WTC11 (cell line): ENCODE measurements around the gene ADCY2. TPM values are rescaled to one million over a fixed set of nuclear protein-coding genes. Genes with fewer than 3 reads are reported as not detected.

ENCODE experiments used
- CREM ChIP-seq: sonication (generic); formaldehyde crosslinking; IDR thresholded peaks from 2 replicates; pipeline ENCODE4 v1.8.1; 2022; ENCODE audit warnings: mild to moderate bottlenecking, missing genetic modification reagents, moderate library complexity
- EMX1 ChIP-seq: fragments of 250-450 bp; sonication (Bioruptor Pico); IDR thresholded peaks from 2 replicates; pipeline ENCODE4 v1.8.0; 2021; ENCODE audit warnings: mild to moderate bottlenecking
- ETV6 ChIP-seq: sonication (generic); formaldehyde crosslinking; IDR thresholded peaks from 2 replicates; pipeline ENCODE4 v1.8.1; 2022; ENCODE audit warnings: mild to moderate bottlenecking, missing genetic modification reagents
- JUN ChIP-seq: sonication (generic); formaldehyde crosslinking; IDR thresholded peaks from 2 replicates; pipeline ENCODE4 v1.8.0; 2023; ENCODE audit warnings: mild to moderate bottlenecking, missing genetic modification reagents
- ZBTB21 ChIP-seq: sonication (generic); formaldehyde crosslinking; IDR thresholded peaks from 2 replicates; pipeline ENCODE4 v1.8.1; 2023; ENCODE audit warnings: mild to moderate bottlenecking, missing genetic modification reagents, borderline replicate concordance
- total RNA-seq: library from RNA; stranded (reverse); gene quantifications from 3 replicates; pipeline ENCODE4 v1.2.3, GENCODE V29; 2021
- TF ChIP-seq, protein P1 (sequence below): sonication (generic); formaldehyde crosslinking; IDR thresholded peaks from 2 replicates; pipeline ENCODE4 v1.8.0; 2023; ENCODE audit warnings: mild to moderate bottlenecking, missing genetic modification reagents
- TF ChIP-seq, protein P2 (sequence below): sonication (generic); formaldehyde crosslinking; IDR thresholded peaks from 2 replicates; pipeline ENCODE4 v1.8.0; 2023; ENCODE audit warnings: missing genetic modification reagents, mild to moderate bottlenecking, borderline replicate concordance
- TF ChIP-seq, protein P3 (sequence below): sonication (generic); formaldehyde crosslinking; IDR thresholded peaks from 2 replicates; pipeline ENCODE4 v1.8.0; 2022; ENCODE audit warnings: mild to moderate bottlenecking, missing genetic modification reagents
- TF ChIP-seq, protein P4 (sequence below): sonication (generic); formaldehyde crosslinking; conservative IDR thresholded peaks from 2 replicates; pipeline ENCODE4 v1.8.1; 2023; ENCODE audit warnings: mild to moderate bottlenecking, low read depth, missing genetic modification reagents, moderate library complexity
- TF ChIP-seq, protein P5 (sequence below): fragments of 250-450 bp; sonication (Bioruptor Pico); IDR thresholded peaks from 2 replicates; pipeline ENCODE4 v1.9.0; 2021; ENCODE audit warnings: mild to moderate bottlenecking
- TF ChIP-seq, protein P6 (sequence below): sonication (generic); formaldehyde crosslinking; IDR thresholded peaks from 2 replicates; pipeline ENCODE4 v1.8.1; 2023; ENCODE audit warnings: mild to moderate bottlenecking, missing genetic modification reagents, borderline replicate concordance
- TF ChIP-seq, protein P7 (sequence below): sonication (generic); formaldehyde crosslinking; IDR thresholded peaks from 2 replicates; pipeline ENCODE4 v1.8.1; 2022; ENCODE audit warnings: low read depth, missing genetic modification reagents, borderline replicate concordance

Gene ADCY2
- total RNA-seq, 1 experiment from 2014 or later = 142 TPM

DNA sequence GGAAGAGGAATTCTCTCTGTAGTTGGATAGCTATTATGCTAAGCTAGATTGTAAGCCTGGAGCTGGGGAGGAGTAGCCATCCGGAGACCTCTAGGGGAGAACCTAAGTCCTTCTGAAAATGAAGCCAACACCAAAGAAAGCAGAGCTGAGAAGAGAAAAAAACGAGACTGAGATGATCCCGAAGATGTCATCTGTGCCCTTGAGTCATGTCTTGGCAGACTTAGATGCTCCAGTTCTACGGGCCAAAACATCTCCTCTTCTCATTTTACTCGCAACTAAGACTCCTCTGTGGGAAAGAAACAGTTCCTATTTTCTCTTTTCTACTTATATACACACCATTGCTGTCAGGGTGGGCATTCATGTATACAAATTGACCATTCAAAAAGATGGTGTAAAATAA is 34.3 kb upstream of the ADCY2 start (continued):
- TF ChIP-seq, protein P1, sequence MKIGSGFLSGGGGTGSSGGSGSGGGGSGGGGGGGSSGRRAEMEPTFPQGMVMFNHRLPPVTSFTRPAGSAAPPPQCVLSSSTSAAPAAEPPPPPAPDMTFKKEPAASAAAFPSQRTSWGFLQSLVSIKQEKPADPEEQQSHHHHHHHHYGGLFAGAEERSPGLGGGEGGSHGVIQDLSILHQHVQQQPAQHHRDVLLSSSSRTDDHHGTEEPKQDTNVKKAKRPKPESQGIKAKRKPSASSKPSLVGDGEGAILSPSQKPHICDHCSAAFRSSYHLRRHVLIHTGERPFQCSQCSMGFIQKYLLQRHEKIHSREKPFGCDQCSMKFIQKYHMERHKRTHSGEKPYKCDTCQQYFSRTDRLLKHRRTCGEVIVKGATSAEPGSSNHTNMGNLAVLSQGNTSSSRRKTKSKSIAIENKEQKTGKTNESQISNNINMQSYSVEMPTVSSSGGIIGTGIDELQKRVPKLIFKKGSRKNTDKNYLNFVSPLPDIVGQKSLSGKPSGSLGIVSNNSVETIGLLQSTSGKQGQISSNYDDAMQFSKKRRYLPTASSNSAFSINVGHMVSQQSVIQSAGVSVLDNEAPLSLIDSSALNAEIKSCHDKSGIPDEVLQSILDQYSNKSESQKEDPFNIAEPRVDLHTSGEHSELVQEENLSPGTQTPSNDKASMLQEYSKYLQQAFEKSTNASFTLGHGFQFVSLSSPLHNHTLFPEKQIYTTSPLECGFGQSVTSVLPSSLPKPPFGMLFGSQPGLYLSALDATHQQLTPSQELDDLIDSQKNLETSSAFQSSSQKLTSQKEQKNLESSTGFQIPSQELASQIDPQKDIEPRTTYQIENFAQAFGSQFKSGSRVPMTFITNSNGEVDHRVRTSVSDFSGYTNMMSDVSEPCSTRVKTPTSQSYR (CRISPR knock-in tag) = no peak
- TF ChIP-seq, protein P2, sequence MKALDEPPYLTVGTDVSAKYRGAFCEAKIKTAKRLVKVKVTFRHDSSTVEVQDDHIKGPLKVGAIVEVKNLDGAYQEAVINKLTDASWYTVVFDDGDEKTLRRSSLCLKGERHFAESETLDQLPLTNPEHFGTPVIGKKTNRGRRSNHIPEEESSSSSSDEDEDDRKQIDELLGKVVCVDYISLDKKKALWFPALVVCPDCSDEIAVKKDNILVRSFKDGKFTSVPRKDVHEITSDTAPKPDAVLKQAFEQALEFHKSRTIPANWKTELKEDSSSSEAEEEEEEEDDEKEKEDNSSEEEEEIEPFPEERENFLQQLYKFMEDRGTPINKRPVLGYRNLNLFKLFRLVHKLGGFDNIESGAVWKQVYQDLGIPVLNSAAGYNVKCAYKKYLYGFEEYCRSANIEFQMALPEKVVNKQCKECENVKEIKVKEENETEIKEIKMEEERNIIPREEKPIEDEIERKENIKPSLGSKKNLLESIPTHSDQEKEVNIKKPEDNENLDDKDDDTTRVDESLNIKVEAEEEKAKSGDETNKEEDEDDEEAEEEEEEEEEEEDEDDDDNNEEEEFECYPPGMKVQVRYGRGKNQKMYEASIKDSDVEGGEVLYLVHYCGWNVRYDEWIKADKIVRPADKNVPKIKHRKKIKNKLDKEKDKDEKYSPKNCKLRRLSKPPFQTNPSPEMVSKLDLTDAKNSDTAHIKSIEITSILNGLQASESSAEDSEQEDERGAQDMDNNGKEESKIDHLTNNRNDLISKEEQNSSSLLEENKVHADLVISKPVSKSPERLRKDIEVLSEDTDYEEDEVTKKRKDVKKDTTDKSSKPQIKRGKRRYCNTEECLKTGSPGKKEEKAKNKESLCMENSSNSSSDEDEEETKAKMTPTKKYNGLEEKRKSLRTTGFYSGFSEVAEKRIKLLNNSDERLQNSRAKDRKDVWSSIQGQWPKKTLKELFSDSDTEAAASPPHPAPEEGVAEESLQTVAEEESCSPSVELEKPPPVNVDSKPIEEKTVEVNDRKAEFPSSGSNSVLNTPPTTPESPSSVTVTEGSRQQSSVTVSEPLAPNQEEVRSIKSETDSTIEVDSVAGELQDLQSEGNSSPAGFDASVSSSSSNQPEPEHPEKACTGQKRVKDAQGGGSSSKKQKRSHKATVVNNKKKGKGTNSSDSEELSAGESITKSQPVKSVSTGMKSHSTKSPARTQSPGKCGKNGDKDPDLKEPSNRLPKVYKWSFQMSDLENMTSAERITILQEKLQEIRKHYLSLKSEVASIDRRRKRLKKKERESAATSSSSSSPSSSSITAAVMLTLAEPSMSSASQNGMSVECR = no peak
- TF ChIP-seq, protein P3, sequence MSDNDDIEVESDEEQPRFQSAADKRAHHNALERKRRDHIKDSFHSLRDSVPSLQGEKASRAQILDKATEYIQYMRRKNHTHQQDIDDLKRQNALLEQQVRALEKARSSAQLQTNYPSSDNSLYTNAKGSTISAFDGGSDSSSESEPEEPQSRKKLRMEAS = no peak
- TF ChIP-seq, protein P4, sequence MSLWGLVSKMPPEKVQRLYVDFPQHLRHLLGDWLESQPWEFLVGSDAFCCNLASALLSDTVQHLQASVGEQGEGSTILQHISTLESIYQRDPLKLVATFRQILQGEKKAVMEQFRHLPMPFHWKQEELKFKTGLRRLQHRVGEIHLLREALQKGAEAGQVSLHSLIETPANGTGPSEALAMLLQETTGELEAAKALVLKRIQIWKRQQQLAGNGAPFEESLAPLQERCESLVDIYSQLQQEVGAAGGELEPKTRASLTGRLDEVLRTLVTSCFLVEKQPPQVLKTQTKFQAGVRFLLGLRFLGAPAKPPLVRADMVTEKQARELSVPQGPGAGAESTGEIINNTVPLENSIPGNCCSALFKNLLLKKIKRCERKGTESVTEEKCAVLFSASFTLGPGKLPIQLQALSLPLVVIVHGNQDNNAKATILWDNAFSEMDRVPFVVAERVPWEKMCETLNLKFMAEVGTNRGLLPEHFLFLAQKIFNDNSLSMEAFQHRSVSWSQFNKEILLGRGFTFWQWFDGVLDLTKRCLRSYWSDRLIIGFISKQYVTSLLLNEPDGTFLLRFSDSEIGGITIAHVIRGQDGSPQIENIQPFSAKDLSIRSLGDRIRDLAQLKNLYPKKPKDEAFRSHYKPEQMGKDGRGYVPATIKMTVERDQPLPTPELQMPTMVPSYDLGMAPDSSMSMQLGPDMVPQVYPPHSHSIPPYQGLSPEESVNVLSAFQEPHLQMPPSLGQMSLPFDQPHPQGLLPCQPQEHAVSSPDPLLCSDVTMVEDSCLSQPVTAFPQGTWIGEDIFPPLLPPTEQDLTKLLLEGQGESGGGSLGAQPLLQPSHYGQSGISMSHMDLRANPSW = no peak
- no peak for TF ChIP-seq CREM (CRISPR knock-in tag)
- no peak for TF ChIP-seq ZBTB21
- TF ChIP-seq, protein P5, sequence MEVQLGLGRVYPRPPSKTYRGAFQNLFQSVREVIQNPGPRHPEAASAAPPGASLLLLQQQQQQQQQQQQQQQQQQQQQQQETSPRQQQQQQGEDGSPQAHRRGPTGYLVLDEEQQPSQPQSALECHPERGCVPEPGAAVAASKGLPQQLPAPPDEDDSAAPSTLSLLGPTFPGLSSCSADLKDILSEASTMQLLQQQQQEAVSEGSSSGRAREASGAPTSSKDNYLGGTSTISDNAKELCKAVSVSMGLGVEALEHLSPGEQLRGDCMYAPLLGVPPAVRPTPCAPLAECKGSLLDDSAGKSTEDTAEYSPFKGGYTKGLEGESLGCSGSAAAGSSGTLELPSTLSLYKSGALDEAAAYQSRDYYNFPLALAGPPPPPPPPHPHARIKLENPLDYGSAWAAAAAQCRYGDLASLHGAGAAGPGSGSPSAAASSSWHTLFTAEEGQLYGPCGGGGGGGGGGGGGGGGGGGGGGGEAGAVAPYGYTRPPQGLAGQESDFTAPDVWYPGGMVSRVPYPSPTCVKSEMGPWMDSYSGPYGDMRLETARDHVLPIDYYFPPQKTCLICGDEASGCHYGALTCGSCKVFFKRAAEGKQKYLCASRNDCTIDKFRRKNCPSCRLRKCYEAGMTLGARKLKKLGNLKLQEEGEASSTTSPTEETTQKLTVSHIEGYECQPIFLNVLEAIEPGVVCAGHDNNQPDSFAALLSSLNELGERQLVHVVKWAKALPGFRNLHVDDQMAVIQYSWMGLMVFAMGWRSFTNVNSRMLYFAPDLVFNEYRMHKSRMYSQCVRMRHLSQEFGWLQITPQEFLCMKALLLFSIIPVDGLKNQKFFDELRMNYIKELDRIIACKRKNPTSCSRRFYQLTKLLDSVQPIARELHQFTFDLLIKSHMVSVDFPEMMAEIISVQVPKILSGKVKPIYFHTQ (CRISPR knock-in tag) = no peak
- TF ChIP-seq, protein P6, sequence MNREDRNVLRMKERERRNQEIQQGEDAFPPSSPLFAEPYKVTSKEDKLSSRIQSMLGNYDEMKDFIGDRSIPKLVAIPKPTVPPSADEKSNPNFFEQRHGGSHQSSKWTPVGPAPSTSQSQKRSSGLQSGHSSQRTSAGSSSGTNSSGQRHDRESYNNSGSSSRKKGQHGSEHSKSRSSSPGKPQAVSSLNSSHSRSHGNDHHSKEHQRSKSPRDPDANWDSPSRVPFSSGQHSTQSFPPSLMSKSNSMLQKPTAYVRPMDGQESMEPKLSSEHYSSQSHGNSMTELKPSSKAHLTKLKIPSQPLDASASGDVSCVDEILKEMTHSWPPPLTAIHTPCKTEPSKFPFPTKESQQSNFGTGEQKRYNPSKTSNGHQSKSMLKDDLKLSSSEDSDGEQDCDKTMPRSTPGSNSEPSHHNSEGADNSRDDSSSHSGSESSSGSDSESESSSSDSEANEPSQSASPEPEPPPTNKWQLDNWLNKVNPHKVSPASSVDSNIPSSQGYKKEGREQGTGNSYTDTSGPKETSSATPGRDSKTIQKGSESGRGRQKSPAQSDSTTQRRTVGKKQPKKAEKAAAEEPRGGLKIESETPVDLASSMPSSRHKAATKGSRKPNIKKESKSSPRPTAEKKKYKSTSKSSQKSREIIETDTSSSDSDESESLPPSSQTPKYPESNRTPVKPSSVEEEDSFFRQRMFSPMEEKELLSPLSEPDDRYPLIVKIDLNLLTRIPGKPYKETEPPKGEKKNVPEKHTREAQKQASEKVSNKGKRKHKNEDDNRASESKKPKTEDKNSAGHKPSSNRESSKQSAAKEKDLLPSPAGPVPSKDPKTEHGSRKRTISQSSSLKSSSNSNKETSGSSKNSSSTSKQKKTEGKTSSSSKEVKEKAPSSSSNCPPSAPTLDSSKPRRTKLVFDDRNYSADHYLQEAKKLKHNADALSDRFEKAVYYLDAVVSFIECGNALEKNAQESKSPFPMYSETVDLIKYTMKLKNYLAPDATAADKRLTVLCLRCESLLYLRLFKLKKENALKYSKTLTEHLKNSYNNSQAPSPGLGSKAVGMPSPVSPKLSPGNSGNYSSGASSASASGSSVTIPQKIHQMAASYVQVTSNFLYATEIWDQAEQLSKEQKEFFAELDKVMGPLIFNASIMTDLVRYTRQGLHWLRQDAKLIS (CRISPR knock-in tag) = no peak
- TF ChIP-seq JUN (CRISPR knock-in tag) = no peak
- TF ChIP-seq, protein P7, sequence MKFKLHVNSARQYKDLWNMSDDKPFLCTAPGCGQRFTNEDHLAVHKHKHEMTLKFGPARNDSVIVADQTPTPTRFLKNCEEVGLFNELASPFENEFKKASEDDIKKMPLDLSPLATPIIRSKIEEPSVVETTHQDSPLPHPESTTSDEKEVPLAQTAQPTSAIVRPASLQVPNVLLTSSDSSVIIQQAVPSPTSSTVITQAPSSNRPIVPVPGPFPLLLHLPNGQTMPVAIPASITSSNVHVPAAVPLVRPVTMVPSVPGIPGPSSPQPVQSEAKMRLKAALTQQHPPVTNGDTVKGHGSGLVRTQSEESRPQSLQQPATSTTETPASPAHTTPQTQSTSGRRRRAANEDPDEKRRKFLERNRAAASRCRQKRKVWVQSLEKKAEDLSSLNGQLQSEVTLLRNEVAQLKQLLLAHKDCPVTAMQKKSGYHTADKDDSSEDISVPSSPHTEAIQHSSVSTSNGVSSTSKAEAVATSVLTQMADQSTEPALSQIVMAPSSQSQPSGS = no peak
- no peak for TF ChIP-seq EMX1
- no peak for TF ChIP-seq ETV6 (CRISPR knock-in tag)
